HepG2 (cell line): Measurements from ENCODE around the gene GCM1.

Experiments
- HOXA7 ChIP-seq: sonication (generic); formaldehyde crosslinking; IDR thresholded peaks from 2 replicates; pipeline ENCODE4 v1.8.1; 2022; ENCODE audit warnings: mild to moderate bottlenecking, missing genetic modification reagents, moderate library complexity
- MAFK ChIP-seq, 2 experiments: IDR thresholded peaks in 1 of 2; conservative IDR thresholded peaks in 1 of 2; 2 replicates each; pipeline ENCODE4 v1.6.1; 2011; ENCODE audit warnings: improper control_type of control experiment in 2 of 2, low read length in 2 of 2
- NR2C2 ChIP-seq: sonication (generic); formaldehyde crosslinking; IDR thresholded peaks from 2 replicates; pipeline ENCODE4 v1.4.0; 2020; ENCODE audit warnings: missing genetic modification reagents, mild to moderate bottlenecking, moderate library complexity, borderline replicate concordance
- POLR2A ChIP-seq, 2 experiments: IDR thresholded peaks; 2 replicates each; pipeline ENCODE4 v1.6.1; 2011; ENCODE audit warnings: low read depth in 2 of 2, low read length in 2 of 2, mild to moderate bottlenecking in 1 of 2, moderate library complexity in 1 of 2; ENCODE audit not compliant: insufficient read depth in 1 of 2
- SMC3 ChIP-seq: IDR thresholded peaks from 2 replicates; pipeline ENCODE4 v1.6.1; 2011; ENCODE audit warnings: low read length, improper control_type of control experiment
- TRIM22 ChIP-seq: fragments of 450-650 bp; IDR thresholded peaks from 2 replicates; pipeline ENCODE4 v1.6.1; 2017
- ZKSCAN5 ChIP-seq: sonication (generic); formaldehyde crosslinking; IDR thresholded peaks from 2 replicates; pipeline ENCODE4 v1.5.1; 2020; ENCODE audit warnings: mild to moderate bottlenecking, missing genetic modification reagents
- ZMAT3 ChIP-seq: sonication (generic); formaldehyde crosslinking; conservative IDR thresholded peaks from 2 replicates; pipeline ENCODE4 v1.7.0; 2021; ENCODE audit warnings: missing genetic modification reagents
- ZNF780A ChIP-seq: sonication (generic); formaldehyde crosslinking; IDR thresholded peaks from 2 replicates; pipeline ENCODE4 v1.8.0; 2022; ENCODE audit warnings: mild to moderate bottlenecking, missing genetic modification reagents, moderate library complexity
- TF ChIP-seq, protein P1 (sequence below): sonication (generic); formaldehyde crosslinking; IDR thresholded peaks from 2 replicates; pipeline ENCODE4 v1.5.0; 2020; ENCODE audit warnings: mild to moderate bottlenecking, missing genetic modification reagents, moderate library complexity

GRCh38 chr6:53134601-53135235 is 13.9 kb downstream of the GCM1 start:
- no peak for TF ChIP-seq POLR2A (IDR thresholded peaks at IDR 0.05; ENCODE audit: insufficient read depth in 1 of 2, low read depth in 2 of 2, low read length in 2 of 2)
- peak; percentile 78; the same call in 1 of the 2 replicates for TF ChIP-seq NR2C2 (CRISPR knock-in tag)
- no peak for TF ChIP-seq ZKSCAN5 (CRISPR knock-in tag)
- TF ChIP-seq, protein P1, sequence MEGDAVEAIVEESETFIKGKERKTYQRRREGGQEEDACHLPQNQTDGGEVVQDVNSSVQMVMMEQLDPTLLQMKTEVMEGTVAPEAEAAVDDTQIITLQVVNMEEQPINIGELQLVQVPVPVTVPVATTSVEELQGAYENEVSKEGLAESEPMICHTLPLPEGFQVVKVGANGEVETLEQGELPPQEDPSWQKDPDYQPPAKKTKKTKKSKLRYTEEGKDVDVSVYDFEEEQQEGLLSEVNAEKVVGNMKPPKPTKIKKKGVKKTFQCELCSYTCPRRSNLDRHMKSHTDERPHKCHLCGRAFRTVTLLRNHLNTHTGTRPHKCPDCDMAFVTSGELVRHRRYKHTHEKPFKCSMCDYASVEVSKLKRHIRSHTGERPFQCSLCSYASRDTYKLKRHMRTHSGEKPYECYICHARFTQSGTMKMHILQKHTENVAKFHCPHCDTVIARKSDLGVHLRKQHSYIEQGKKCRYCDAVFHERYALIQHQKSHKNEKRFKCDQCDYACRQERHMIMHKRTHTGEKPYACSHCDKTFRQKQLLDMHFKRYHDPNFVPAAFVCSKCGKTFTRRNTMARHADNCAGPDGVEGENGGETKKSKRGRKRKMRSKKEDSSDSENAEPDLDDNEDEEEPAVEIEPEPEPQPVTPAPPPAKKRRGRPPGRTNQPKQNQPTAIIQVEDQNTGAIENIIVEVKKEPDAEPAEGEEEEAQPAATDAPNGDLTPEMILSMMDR, result no peak; the same call in 1 of the 2 replicates
- no peak for TF ChIP-seq SMC3
- TF ChIP-seq ZNF780A, result no peak
- TF ChIP-seq TRIM22, result no peak
- no peak for TF ChIP-seq ZMAT3 (CRISPR knock-in tag)
- TF ChIP-seq HOXA7 (CRISPR knock-in tag), result no peak
- no peak for TF ChIP-seq MAFK (conservative IDR thresholded peaks at IDR 0.05 in 1 of 2, IDR thresholded peaks at IDR 0.05 in 1 of 2; ENCODE audit: low read length in 2 of 2)
